HG02623 (cell line): Measurements from ENCODE around the gene DRGX.

Experiments used
- ATAC-seq: cut with Tn5 transposase; IDR thresholded peaks from one replicate; pipeline ENCODE4 v1.9.1; 2021; ENCODE audit warnings: moderate library complexity; ENCODE audit not compliant: unreplicated experiment

DRGX gene

GRCh38 chr10:49323171-49323895 lies 72.6 kb downstream of the DRGX start:
- no peak for ATAC-seq

- ATAC-seq, result no peak
These were observed 73.3 kb downstream of the DRGX start for GRCh38 chr10:49322371-49323170.

- no peak for ATAC-seq
These were observed 74.9 kb downstream of the DRGX start for GRCh38 chr10:49321021-49321420.

- ATAC-seq, result no peak
These were observed 75.7 kb downstream of the DRGX start for GRCh38 chr10:49320191-49320590.

GRCh38 chr10:49319206-49319605 lies 76.7 kb downstream of the DRGX start:
- ATAC-seq, result no peak

- no peak for ATAC-seq
These were observed 77.1 kb downstream of the DRGX start for GRCh38 chr10:49318755-49319154.

GRCh38 chr10:49318028-49318427 lies 77.9 kb downstream of the DRGX start:
- no peak for ATAC-seq

- ATAC-seq, result no peak
These were observed 81.1 kb downstream of the DRGX start for GRCh38 chr10:49314806-49315205.
